Measurements from ENCODE around the gene DISC1.

DNA sequence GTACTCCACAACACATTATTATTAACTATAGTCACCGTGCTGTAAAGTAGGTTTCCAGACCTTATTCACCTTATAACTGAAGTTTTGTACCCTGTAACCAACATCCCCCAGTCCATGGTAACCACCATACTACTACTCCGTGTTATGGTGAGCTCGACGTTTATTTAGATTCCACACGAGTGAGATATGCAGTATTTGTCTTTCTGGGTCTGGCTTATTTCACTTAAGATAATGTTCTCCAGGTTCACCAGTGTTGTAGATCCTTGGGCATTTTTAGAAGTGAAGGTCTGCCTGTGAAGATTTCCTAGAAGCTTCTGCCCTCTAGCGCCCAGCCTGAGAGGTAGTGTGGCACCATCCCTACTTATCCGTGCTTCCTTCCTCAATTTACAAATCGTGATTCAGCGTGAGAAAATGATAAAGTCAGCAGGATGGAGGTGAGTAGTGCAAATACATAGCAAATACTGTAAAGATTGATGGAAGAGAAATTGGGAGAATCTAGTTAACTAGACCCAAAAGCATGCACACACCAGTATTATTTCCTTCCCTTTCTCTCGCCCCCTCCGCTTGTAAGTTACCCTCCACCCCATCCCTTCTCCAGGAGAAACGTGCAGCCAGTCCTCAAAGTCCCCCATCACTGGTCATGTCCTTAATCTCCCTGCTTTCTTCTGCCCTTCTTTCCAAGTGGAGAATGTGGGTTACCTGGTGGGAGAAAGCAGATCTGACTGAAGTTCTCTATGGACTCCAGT, 36.0 kb upstream of the DISC1 start:
- TF ChIP-seq, protein P1, sequence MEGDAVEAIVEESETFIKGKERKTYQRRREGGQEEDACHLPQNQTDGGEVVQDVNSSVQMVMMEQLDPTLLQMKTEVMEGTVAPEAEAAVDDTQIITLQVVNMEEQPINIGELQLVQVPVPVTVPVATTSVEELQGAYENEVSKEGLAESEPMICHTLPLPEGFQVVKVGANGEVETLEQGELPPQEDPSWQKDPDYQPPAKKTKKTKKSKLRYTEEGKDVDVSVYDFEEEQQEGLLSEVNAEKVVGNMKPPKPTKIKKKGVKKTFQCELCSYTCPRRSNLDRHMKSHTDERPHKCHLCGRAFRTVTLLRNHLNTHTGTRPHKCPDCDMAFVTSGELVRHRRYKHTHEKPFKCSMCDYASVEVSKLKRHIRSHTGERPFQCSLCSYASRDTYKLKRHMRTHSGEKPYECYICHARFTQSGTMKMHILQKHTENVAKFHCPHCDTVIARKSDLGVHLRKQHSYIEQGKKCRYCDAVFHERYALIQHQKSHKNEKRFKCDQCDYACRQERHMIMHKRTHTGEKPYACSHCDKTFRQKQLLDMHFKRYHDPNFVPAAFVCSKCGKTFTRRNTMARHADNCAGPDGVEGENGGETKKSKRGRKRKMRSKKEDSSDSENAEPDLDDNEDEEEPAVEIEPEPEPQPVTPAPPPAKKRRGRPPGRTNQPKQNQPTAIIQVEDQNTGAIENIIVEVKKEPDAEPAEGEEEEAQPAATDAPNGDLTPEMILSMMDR (IDR thresholded peaks at IDR 0.05; ENCODE audit: poor library complexity, severe bottlenecking) = peak; percentile 74
- no peak for TF ChIP-seq EP300 (conservative IDR thresholded peaks at IDR 0.05; ENCODE audit: poor library complexity, severe bottlenecking)

Measured in neural cell (in vitro differentiated cells).